ENCODE results near the gene FABP1.

DNA sequence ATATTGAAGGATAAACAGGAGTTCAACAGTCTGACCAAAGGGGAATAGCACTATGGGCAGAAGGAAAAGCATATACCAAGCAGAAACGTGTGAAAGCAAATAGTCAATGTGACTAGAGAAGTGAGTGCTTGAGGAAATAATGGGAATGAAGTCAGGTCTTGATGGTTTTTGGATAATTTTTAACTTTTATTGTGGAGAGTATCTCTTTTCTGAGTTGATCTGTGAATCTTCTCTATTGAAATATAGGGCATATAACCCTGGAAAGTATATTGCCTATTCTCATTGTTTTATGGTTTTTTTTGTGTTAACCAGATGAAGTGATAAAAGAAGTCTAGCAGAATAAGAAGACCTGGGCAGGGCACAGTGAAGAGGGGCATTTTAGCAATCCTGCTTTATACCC is 16.4 kb upstream of the FABP1 start:
- TF ChIP-seq, protein P1, sequence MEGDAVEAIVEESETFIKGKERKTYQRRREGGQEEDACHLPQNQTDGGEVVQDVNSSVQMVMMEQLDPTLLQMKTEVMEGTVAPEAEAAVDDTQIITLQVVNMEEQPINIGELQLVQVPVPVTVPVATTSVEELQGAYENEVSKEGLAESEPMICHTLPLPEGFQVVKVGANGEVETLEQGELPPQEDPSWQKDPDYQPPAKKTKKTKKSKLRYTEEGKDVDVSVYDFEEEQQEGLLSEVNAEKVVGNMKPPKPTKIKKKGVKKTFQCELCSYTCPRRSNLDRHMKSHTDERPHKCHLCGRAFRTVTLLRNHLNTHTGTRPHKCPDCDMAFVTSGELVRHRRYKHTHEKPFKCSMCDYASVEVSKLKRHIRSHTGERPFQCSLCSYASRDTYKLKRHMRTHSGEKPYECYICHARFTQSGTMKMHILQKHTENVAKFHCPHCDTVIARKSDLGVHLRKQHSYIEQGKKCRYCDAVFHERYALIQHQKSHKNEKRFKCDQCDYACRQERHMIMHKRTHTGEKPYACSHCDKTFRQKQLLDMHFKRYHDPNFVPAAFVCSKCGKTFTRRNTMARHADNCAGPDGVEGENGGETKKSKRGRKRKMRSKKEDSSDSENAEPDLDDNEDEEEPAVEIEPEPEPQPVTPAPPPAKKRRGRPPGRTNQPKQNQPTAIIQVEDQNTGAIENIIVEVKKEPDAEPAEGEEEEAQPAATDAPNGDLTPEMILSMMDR (conservative IDR thresholded peaks at IDR 0.05): no peak
- no peak for TF ChIP-seq ZFX (IDR thresholded peaks at IDR 0.05)
